Activated gamma-delta T cell treated with anti-CD3 and anti-CD28 coated beads, Interleukin-2, amount 50 U/mL, for 16 hours (primary cell): Measurements from ENCODE around the gene MTREX.

Source experiments
- DNase-seq: peaks from one replicate; pipeline ENCODE4 v3.0.0-alpha.2; 2020; ENCODE audit warnings: low read depth

MTREX gene

DNA sequence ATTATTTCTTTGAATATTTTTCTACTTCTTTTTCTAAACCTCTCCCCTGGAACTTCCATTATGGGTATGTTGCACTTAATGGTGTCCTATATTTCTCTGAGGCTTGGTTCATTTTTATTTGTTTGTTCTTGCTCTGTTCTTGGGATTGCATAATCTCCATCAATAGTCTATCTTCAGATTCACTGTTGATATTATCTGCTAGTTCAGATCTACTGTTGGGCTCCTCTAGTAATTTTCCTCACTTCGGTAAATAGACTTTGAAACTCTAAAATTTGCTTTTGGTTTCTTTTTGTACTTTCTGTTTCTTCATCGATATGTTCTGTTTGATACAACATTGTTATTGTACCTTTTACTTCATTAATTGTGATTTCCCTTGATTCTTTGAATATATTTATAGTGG lies 76.3 kb downstream of the MTREX start:
- DNase-seq, result no peak

DNA sequence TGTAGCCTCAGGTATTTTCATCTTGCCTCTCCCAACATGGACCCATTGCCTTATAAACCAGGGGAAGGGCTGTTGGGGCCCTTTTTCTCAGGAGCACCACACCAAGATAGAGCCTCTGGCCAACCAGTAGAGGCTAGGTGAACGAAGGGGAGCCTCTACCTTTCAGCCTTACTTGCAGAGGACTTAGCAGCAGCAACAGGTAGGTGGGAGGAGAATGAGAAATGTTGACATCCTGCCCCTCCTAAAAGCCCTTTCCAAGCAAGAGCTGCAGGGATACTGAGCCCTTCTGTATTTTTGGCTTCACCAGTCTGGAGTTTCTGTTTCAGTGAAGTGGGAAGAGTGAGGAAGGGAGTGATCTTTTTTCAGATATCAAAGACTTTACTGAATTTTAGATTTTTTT lies 77.4 kb downstream of the MTREX start:
- DNase-seq, result no peak

DNA sequence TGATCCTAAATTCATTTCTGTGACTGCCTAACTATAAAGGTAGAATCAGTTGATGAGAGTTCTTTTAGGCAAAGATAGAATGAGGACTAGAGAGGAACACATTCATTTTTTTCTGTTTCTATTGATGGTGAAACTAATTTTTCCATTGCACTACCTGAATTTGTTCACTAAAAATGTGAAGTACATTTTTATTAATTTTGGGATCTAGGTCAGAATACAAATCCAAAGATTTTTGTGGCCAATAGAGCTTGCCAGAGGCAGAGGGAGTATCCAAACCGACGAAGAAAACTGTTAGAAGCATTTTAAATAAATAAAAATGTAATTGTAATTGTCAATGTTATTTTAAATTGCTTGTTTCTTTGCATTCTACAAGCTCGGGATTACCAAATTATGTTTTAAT lies 78.1 kb downstream of the MTREX start:
- DNase-seq, result no peak

GRCh38 chr5:55386356-55386755 lies 78.6 kb downstream of the MTREX start:
- DNase-seq, result no peak

GRCh38 chr5:55387865-55388264 lies 80.1 kb downstream of the MTREX start:
- no peak for DNase-seq

DNA sequence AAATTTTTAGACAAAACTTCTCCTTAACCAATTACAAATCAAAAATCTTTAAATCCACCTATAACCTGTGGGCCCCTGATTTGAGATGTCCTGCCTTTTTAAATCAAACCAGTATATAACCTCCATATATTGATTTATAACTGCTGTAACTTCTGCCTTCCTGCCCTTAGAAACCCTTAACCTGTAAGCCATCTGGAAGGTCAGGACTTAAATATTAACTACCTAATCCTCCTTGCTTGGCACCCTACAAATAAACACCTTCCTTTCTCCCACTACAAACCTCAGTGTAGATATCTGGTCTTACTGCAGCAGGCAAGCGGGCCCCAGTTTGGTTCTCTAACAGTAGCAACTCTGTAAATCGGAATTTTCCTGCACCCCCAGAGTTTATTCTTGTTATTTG lies 83.9 kb downstream of the MTREX start:
- DNase-seq, result no peak

GRCh38 chr5:55392669-55393068 lies 84.9 kb downstream of the MTREX start:
- DNase-seq, result no peak

DNA sequence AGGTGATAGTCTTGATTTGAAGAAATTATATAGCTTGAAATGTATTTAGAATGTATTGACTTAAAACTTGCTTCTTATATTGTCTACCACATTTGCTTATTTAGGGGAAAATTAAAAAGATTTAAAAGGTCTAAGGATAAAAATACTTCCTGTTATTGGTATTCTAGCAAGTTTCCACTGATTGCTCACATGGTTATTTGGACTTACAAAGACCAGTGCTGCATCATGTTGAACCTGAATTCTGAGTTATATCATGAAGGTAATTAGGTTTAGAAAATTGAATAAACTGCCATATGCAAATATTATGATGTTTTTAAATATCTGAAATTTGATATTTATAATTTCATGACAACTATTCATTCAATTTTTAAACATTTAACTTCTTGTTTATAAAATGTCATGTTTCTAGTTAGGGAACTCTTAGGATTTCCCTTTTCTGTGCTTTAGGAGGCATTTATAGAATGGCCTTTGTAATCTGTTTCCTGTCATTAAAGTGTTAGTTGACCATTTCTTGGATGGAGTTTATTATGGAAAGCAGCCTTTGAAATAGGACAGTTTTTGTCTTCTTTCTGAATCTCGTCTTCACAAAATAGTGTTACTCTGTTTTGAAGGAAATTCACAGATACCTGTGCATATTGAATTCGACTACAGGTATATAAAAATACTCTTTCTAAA lies 85.8 kb downstream of the MTREX start:
- DNase-seq, result no peak

- no peak for DNase-seq
These were observed 94.4 kb downstream of the MTREX start for GRCh38 chr5:55402199-55402598.

GRCh38 chr5:55406292-55406691 lies 98.5 kb downstream of the MTREX start:
- DNase-seq, result no peak

GRCh38 chr5:55407059-55407684 lies 99.4 kb downstream of the MTREX start:
- no peak for DNase-seq

- DNase-seq, result no peak
These were observed 100.2 kb downstream of the MTREX start for GRCh38 chr5:55407984-55408383.

GRCh38 chr5:55409775-55410174 lies 102.0 kb downstream of the MTREX start:
- DNase-seq, result no peak

GRCh38 chr5:55410845-55411244 lies 103.1 kb downstream of the MTREX start:
- DNase-seq, result no peak

DNA sequence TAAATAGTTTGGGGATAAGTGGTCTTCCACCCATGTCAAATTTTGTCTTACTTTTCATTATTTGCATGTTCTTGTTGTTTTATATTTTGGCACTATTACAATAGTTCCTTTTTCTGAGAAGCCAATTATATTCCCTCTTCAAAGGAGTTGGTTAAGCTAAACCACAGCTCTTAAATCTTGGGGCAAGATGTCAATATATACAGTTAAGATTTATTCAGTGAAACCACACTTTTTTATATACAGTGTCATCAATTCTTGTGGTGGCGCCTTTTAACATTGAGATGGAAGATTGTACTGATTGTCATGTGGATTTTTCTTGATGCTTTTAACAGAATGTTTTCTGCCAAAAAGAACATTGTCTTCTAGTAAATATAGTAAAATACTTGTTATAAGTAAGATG lies 104.1 kb downstream of the MTREX start:
- no peak for DNase-seq

- no peak for DNase-seq
These were observed 105.9 kb downstream of the MTREX start for GRCh38 chr5:55413644-55414043.

- DNase-seq, result no peak
These were observed 107.3 kb downstream of the MTREX start for GRCh38 chr5:55415071-55415470.

GRCh38 chr5:55416306-55416705 lies 108.5 kb downstream of the MTREX start:
- no peak for DNase-seq

GRCh38 chr5:55418994-55419968 lies 111.5 kb downstream of the MTREX start:
- DNase-seq, result no peak

GRCh38 chr5:55421074-55421529 lies 113.3 kb downstream of the MTREX start:
- DNase-seq, result no peak

DNA sequence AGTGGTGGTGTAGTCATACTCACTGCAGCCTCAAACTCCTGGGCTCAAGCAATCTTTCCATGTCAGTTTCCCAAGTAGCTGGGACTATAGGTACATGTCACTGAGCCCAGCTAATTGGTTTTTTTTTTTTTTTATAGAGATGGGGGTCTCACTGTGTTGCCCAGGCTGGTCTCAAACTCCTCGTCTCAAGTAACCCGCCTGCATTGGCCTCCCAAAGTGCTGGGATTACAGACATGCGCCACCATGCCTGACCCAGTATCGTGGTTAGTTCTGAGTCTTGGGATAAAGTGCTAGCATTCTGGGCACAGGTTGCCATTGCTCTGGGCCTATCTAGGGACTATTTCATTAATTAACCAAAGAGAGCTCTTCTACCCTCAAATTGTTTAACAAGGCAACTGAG lies 118.7 kb downstream of the MTREX start:
- no peak for DNase-seq

GRCh38 chr5:55427157-55427556 lies 119.4 kb downstream of the MTREX start:
- DNase-seq, result no peak

GRCh38 chr5:55429221-55429612 lies 121.4 kb downstream of the MTREX start:
- no peak for DNase-seq
